Prostate gland (tissue), 2 donors: ENCODE measurements around the gene IPO11.

Experiments used
- POLR2A ChIP-seq: fragments of 450-650 bp; IDR thresholded peaks from one replicate; pipeline ENCODE4 v1.6.1; 2016; ENCODE audit warnings: antibody characterized with exemption, mild to moderate bottlenecking
- POLR2AphosphoS5 ChIP-seq: sonication (generic); formaldehyde crosslinking; IDR thresholded peaks from one replicate; pipeline ENCODE4 v1.6.1; 2017; ENCODE audit warnings: antibody characterized with exemption
- TF ChIP-seq, protein P1 (sequence below), 4 experiments: fragments of 200-600 bp in 2 of 4; fragments of 450-650 bp in 2 of 4; sonication (generic) in 2 of 4; IDR thresholded peaks; 1 replicate in 3 of 4; 2 replicates in 1 of 4; pipeline ENCODE4 v1.5.1; 2016 to 2019; ENCODE audit warnings: antibody characterized with exemption in 4 of 4, mild to moderate bottlenecking in 2 of 4, moderate library complexity in 2 of 4

- TF ChIP-seq, protein P1, sequence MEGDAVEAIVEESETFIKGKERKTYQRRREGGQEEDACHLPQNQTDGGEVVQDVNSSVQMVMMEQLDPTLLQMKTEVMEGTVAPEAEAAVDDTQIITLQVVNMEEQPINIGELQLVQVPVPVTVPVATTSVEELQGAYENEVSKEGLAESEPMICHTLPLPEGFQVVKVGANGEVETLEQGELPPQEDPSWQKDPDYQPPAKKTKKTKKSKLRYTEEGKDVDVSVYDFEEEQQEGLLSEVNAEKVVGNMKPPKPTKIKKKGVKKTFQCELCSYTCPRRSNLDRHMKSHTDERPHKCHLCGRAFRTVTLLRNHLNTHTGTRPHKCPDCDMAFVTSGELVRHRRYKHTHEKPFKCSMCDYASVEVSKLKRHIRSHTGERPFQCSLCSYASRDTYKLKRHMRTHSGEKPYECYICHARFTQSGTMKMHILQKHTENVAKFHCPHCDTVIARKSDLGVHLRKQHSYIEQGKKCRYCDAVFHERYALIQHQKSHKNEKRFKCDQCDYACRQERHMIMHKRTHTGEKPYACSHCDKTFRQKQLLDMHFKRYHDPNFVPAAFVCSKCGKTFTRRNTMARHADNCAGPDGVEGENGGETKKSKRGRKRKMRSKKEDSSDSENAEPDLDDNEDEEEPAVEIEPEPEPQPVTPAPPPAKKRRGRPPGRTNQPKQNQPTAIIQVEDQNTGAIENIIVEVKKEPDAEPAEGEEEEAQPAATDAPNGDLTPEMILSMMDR (IDR thresholded peaks at IDR 0.05) = no peak
- TF ChIP-seq POLR2AphosphoS5 (no peak), POLR2A (no peak)
These were observed 36.0 kb downstream of the IPO11 start for GRCh38 chr5:62448528-62448927.
